ENCODE data around the gene SWI5.
"Not testable (repeated sequence)": the region's sequence is repeated elsewhere in the genome, so short reads cannot be mapped to it uniquely, and the experiment has no call there.

Gene SWI5
- 5.1 to 8.1 reads per million in 2 donors for total RNA-seq

- DNase-seq: peak; percentile 100
These were observed at the start of gene SWI5 for GRCh38 chr9:128276008-128276573. Gene SWI5, plus strand, starts transcription at chr9:128276276.

GRCh38 chr9:128226412-128226801 is 49.7 kb upstream of the SWI5 start:
- no peak for DNase-seq

GRCh38 chr9:128230897-128231296 is 45.2 kb upstream of the SWI5 start:
- not testable (repeated sequence) for DNase-seq

GRCh38 chr9:128231638-128232527 is 44.2 kb upstream of the SWI5 start:
- DNase-seq: no peak

GRCh38 chr9:128232528-128233428 is 43.3 kb upstream of the SWI5 start:
- no peak for DNase-seq

GRCh38 chr9:128233817-128234406 is 42.2 kb upstream of the SWI5 start:
- DNase-seq: no peak

GRCh38 chr9:128242124-128242523 is 34.0 kb upstream of the SWI5 start:
- no peak for DNase-seq

- DNase-seq: no peak
These were observed 33.3 kb upstream of the SWI5 start for GRCh38 chr9:128242828-128243214.

- DNase-seq: no peak
These were observed 32.7 kb upstream of the SWI5 start for GRCh38 chr9:128243215-128244018.

- no peak for DNase-seq
These were observed 31.8 kb upstream of the SWI5 start for GRCh38 chr9:128244091-128244836.

GRCh38 chr9:128244837-128245231 is 31.2 kb upstream of the SWI5 start:
- DNase-seq: no peak

- DNase-seq: no peak
These were observed 30.5 kb upstream of the SWI5 start for GRCh38 chr9:128245421-128246151.

GRCh38 chr9:128246471-128246870 is 29.6 kb upstream of the SWI5 start:
- no peak for DNase-seq

GRCh38 chr9:128247226-128247803 is 28.8 kb upstream of the SWI5 start:
- DNase-seq: no peak

GRCh38 chr9:128249558-128249907 is 26.5 kb upstream of the SWI5 start:
- DNase-seq: no peak

GRCh38 chr9:128249908-128250838 is 25.9 kb upstream of the SWI5 start:
- DNase-seq: peak; percentile 100

- DNase-seq: no peak
These were observed 25.0 kb upstream of the SWI5 start for GRCh38 chr9:128250839-128251731.

- DNase-seq: no peak
These were observed 24.4 kb upstream of the SWI5 start for GRCh38 chr9:128251732-128252100.

Data from T-helper 9 cell (primary cell).